Measurements from ENCODE around the gene YOD1.

YOD1 gene

GRCh38 chr1:207063014-207063413 is 12.0 kb upstream of the YOD1 start:
- Histone ChIP-seq H3K79me1 (ENCODE audit: low read length) (no peaks in the 10 kb centered on the region), H3K4ac (ENCODE audit: low read depth, low read length) (no peak overlapping the region), H4K5ac (ENCODE audit: low read length) (no peak overlapping the region), H3K4me1 (ENCODE audit: control insufficient read depth, low read depth, low read length) (no peaks in the 10 kb centered on the region), H3K27me3 (ENCODE audit: insufficient read depth, low read length, poor library complexity) (no peaks in the 10 kb centered on the region), H2BK15ac (replicated peaks; ENCODE audit: low read depth) (no peak overlapping the region), H3K4me3 (ENCODE audit: low read length) (no peak overlapping the region), H4K8ac (ENCODE audit: low read depth, low read length) (no peak overlapping the region), H3K56ac (ENCODE audit: low read length) (no peak overlapping the region), H2BK5ac (ENCODE audit: low read length) (no peak overlapping the region), H3K4me2 (ENCODE audit: low read length) (no peak overlapping the region), H3K27ac (ENCODE audit: low read depth, low read length) (no peak overlapping the region), H3K18ac (ENCODE audit: low read length) (no peak overlapping the region), H3K9ac (ENCODE audit: low read length) (no peak overlapping the region), H3K23ac (ENCODE audit: low read length) (no peak overlapping the region), H3K79me2 (ENCODE audit: control insufficient read depth, insufficient read depth, low read length) (no peaks in the 10 kb centered on the region), H2AK5ac (ENCODE audit: low read length) (no peak overlapping the region), H2BK120ac (ENCODE audit: low read depth, low read length) (no peak overlapping the region), H3K36me3 (ENCODE audit: control insufficient read depth, insufficient read depth, low read length) (no peaks in the 10 kb centered on the region)
- no peak for DNase-seq
- no CpG with 5 or more reads among the region's 5 CpGs for WGBS (ENCODE audit: extremely low coverage, insufficient coverage, low lambda C conversion rate)

- no peaks in the 10 kb centered on the region for H3K27me3 ChIP-seq (ENCODE audit: insufficient read depth, low read length, poor library complexity)
- H3K36me3 ChIP-seq (ENCODE audit: control insufficient read depth, insufficient read depth, low read length) = no peaks in the 10 kb centered on the region
- H3K23ac ChIP-seq (ENCODE audit: low read length) = no peak overlapping the region
- no peak overlapping the region for H4K8ac ChIP-seq (ENCODE audit: low read depth, low read length)
- H2BK120ac ChIP-seq (ENCODE audit: low read depth, low read length) = no peak overlapping the region
- H3K18ac ChIP-seq (ENCODE audit: low read length) = no peak overlapping the region
- H3K9ac ChIP-seq (ENCODE audit: low read length) = no peak overlapping the region
- WGBS (ENCODE audit: extremely low coverage, insufficient coverage, low lambda C conversion rate) = no CpG with 5 or more reads among the region's 1 CpG
- no peaks in the 10 kb centered on the region for H3K79me1 ChIP-seq (ENCODE audit: low read length)
- H4K5ac ChIP-seq (ENCODE audit: low read length) = no peak overlapping the region
- H3K4me3 ChIP-seq (ENCODE audit: low read length) = no peak overlapping the region
- no peak overlapping the region for H2BK5ac ChIP-seq (ENCODE audit: low read length)
- no peak overlapping the region for H3K4ac ChIP-seq (ENCODE audit: low read depth, low read length)
- no peak overlapping the region for H3K56ac ChIP-seq (ENCODE audit: low read length)
- no peak overlapping the region for H3K27ac ChIP-seq (ENCODE audit: low read depth, low read length)
- H3K4me1 ChIP-seq (ENCODE audit: control insufficient read depth, low read depth, low read length) = no peaks in the 10 kb centered on the region
- no peak for DNase-seq
- no peak overlapping the region for H2BK15ac ChIP-seq (replicated peaks; ENCODE audit: low read depth)
- H3K4me2 ChIP-seq (ENCODE audit: low read length) = no peak overlapping the region
- H2AK5ac ChIP-seq (ENCODE audit: low read length) = no peak overlapping the region
- no peaks in the 10 kb centered on the region for H3K79me2 ChIP-seq (ENCODE audit: control insufficient read depth, insufficient read depth, low read length)
These were observed 11.1 kb upstream of the YOD1 start for GRCh38 chr1:207062058-207062457.

- no peaks in the 10 kb centered on the region for H3K4me1 ChIP-seq (ENCODE audit: control insufficient read depth, low read depth, low read length)
- H4K8ac ChIP-seq (ENCODE audit: low read depth, low read length) = no peak overlapping the region
- H3K79me2 ChIP-seq (ENCODE audit: control insufficient read depth, insufficient read depth, low read length) = no peaks in the 10 kb centered on the region
- H2BK5ac ChIP-seq (ENCODE audit: low read length) = no peak overlapping the region
- H3K23ac ChIP-seq (ENCODE audit: low read length) = no peak overlapping the region
- H2BK120ac ChIP-seq (ENCODE audit: low read depth, low read length) = no peak overlapping the region
- H2BK15ac ChIP-seq (replicated peaks; ENCODE audit: low read depth) = no peak overlapping the region
- H3K4me2 ChIP-seq (ENCODE audit: low read length) = no peak overlapping the region
- no CpG with 5 or more reads among the region's 3 CpGs for WGBS (ENCODE audit: extremely low coverage, insufficient coverage, low lambda C conversion rate)
- no peak overlapping the region for H3K4me3 ChIP-seq (ENCODE audit: low read length)
- no peak overlapping the region for H3K27ac ChIP-seq (ENCODE audit: low read depth, low read length)
- no peak overlapping the region for H3K9ac ChIP-seq (ENCODE audit: low read length)
- H3K79me1 ChIP-seq (ENCODE audit: low read length) = no peaks in the 10 kb centered on the region
- H3K36me3 ChIP-seq (ENCODE audit: control insufficient read depth, insufficient read depth, low read length) = no peaks in the 10 kb centered on the region
- no peak overlapping the region for H2AK5ac ChIP-seq (ENCODE audit: low read length)
- DNase-seq = no peak
- no peak overlapping the region for H3K4ac ChIP-seq (ENCODE audit: low read depth, low read length)
- H3K56ac ChIP-seq (ENCODE audit: low read length) = no peak overlapping the region
- H3K18ac ChIP-seq (ENCODE audit: low read length) = no peak overlapping the region
- no peaks in the 10 kb centered on the region for H3K27me3 ChIP-seq (ENCODE audit: insufficient read depth, low read length, poor library complexity)
- no peak overlapping the region for H4K5ac ChIP-seq (ENCODE audit: low read length)
These were observed 9.6 kb upstream of the YOD1 start for GRCh38 chr1:207060596-207060995.

GRCh38 chr1:207059881-207060280 is 8.9 kb upstream of the YOD1 start:
- no peak overlapping the region for H3K23ac ChIP-seq (ENCODE audit: low read length)
- WGBS (ENCODE audit: extremely low coverage, insufficient coverage, low lambda C conversion rate) = no CpG with 5 or more reads among the region's 4 CpGs
- H3K27me3 ChIP-seq (ENCODE audit: insufficient read depth, low read length, poor library complexity) = no peaks in the 10 kb centered on the region

GRCh38 chr1:207058878-207059867 is 8.2 kb upstream of the YOD1 start:
- Histone ChIP-seq H2BK5ac (ENCODE audit: low read length) (no peak overlapping the region), H3K79me1 (ENCODE audit: low read length) (no peaks in the 10 kb centered on the region), H3K9ac (ENCODE audit: low read length) (no peak overlapping the region), H3K36me3 (ENCODE audit: control insufficient read depth, insufficient read depth, low read length) (no peaks in the 10 kb centered on the region), H3K4me2 (ENCODE audit: low read length) (no peak overlapping the region), H3K4me3 (ENCODE audit: low read length) (no peak overlapping the region), H2BK15ac (replicated peaks; ENCODE audit: low read depth) (no peak overlapping the region), H4K5ac (ENCODE audit: low read length) (no peak overlapping the region), H3K23ac (ENCODE audit: low read length) (no peak overlapping the region), H3K18ac (ENCODE audit: low read length) (no peak overlapping the region), H3K27me3 (ENCODE audit: insufficient read depth, low read length, poor library complexity) (no peaks in the 10 kb centered on the region), H3K79me2 (ENCODE audit: control insufficient read depth, insufficient read depth, low read length) (no peaks in the 10 kb centered on the region), H3K56ac (ENCODE audit: low read length) (no peak overlapping the region), H2AK5ac (ENCODE audit: low read length) (no peak overlapping the region), H3K4ac (ENCODE audit: low read depth, low read length) (no peak overlapping the region), H3K27ac (ENCODE audit: low read depth, low read length) (no peak overlapping the region), H2BK120ac (ENCODE audit: low read depth, low read length) (no peak overlapping the region), H4K8ac (ENCODE audit: low read depth, low read length) (no peak overlapping the region), H3K4me1 (ENCODE audit: control insufficient read depth, low read depth, low read length) (no peaks in the 10 kb centered on the region)
- DNase-seq = peak; percentile 63
- WGBS (ENCODE audit: extremely low coverage, insufficient coverage, low lambda C conversion rate) = no CpG with 5 or more reads among the region's 6 CpGs

More at GRCh38 chr1:207059881-207060280, 8.9 kb upstream of the YOD1 start:
- Histone ChIP-seq H3K4me1 (ENCODE audit: control insufficient read depth, low read depth, low read length) (no peaks in the 10 kb centered on the region), H3K4ac (ENCODE audit: low read depth, low read length) (no peak overlapping the region), H2BK15ac (replicated peaks; ENCODE audit: low read depth) (no peak overlapping the region), H3K9ac (ENCODE audit: low read length) (no peak overlapping the region), H3K79me2 (ENCODE audit: control insufficient read depth, insufficient read depth, low read length) (no peaks in the 10 kb centered on the region), H3K4me3 (ENCODE audit: low read length) (no peak overlapping the region), H4K5ac (ENCODE audit: low read length) (no peak overlapping the region), H3K4me2 (ENCODE audit: low read length) (no peak overlapping the region), H3K18ac (ENCODE audit: low read length) (no peak overlapping the region), H4K8ac (ENCODE audit: low read depth, low read length) (no peak overlapping the region), H2BK5ac (ENCODE audit: low read length) (no peak overlapping the region), H3K27ac (ENCODE audit: low read depth, low read length) (no peak overlapping the region), H3K36me3 (ENCODE audit: control insufficient read depth, insufficient read depth, low read length) (no peaks in the 10 kb centered on the region), H3K79me1 (ENCODE audit: low read length) (no peaks in the 10 kb centered on the region), H3K56ac (ENCODE audit: low read length) (no peak overlapping the region), H2BK120ac (ENCODE audit: low read depth, low read length) (no peak overlapping the region), H2AK5ac (ENCODE audit: low read length) (no peak overlapping the region)
- DNase-seq = no peak

Data from mesendoderm (in vitro differentiated cells).